ENCODE measurements around the gene GSTM1. TPM values are rescaled to one million over a fixed set of nuclear protein-coding genes. Genes with fewer than 3 reads are reported as not detected.

Gene GSTM1
- total RNA-seq, 1 experiment from 2014 or later, result not detected

GRCh38 chr1:109640285-109640865, 47.2 kb upstream of the GSTM1 start:
- intact Hi-C loops (cut with micrococcal nuclease), result loop anchor here (1.0 kb wide), 1 partner anchor 94 kb away; no protein-coding TSS in a partner anchor
- Mint-ChIP-seq H3K9me3 (ENCODE audit: unreplicated experiment) (no peaks in the 10 kb centered on the region), H3K27ac (ENCODE audit: low read depth, unreplicated experiment) (no peak overlapping the region), H3K36me3 (ENCODE audit: insufficient read depth, unreplicated experiment) (peaks cover 4% of the 10 kb centered on the region), H3K4me3 (ENCODE audit: unreplicated experiment) (no peak overlapping the region), H3K27me3 (ENCODE audit: insufficient read depth, unreplicated experiment) (no peaks in the 10 kb centered on the region), H3K4me1 (ENCODE audit: insufficient read depth, unreplicated experiment) (peaks cover 8% of the 10 kb centered on the region)
- TF ChIP-seq, protein P1, sequence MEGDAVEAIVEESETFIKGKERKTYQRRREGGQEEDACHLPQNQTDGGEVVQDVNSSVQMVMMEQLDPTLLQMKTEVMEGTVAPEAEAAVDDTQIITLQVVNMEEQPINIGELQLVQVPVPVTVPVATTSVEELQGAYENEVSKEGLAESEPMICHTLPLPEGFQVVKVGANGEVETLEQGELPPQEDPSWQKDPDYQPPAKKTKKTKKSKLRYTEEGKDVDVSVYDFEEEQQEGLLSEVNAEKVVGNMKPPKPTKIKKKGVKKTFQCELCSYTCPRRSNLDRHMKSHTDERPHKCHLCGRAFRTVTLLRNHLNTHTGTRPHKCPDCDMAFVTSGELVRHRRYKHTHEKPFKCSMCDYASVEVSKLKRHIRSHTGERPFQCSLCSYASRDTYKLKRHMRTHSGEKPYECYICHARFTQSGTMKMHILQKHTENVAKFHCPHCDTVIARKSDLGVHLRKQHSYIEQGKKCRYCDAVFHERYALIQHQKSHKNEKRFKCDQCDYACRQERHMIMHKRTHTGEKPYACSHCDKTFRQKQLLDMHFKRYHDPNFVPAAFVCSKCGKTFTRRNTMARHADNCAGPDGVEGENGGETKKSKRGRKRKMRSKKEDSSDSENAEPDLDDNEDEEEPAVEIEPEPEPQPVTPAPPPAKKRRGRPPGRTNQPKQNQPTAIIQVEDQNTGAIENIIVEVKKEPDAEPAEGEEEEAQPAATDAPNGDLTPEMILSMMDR (IDR thresholded peaks at IDR 0.05; ENCODE audit: unreplicated experiment), result peak; percentile 95
- peak; percentile 77 for DNase-seq (ENCODE audit: unreplicated experiment)
- CTCF ChIA-PET, result interaction anchor here (0.6 to 17.2 kb wide), 63 partner anchors 8 to 1868 kb away, joined by 3 to 459 read pairs (median 4); partner anchors contain the start of genes AHCYL1, AMPD2, GNAI3 and GNAT2
- POLR2A ChIA-PET, result interaction anchor here (0.5 to 4.2 kb wide), 7 partner anchors 91 to 371 kb away, joined by 3 to 31 read pairs (median 3); partner anchors contain the start of genes AHCYL1 and GNAI3
- no TSS peak for BruUV-seq (replicated peaks)

GRCh38 chr1:109641078-109641740, 46.4 kb upstream of the GSTM1 start:
- no TSS peak for BruUV-seq (replicated peaks)
- H3K4me3 Mint-ChIP-seq (ENCODE audit: unreplicated experiment), result no peak overlapping the region
- H3K27ac Mint-ChIP-seq (ENCODE audit: low read depth, unreplicated experiment), result no peak overlapping the region
- intact Hi-C loops (cut with micrococcal nuclease), result no loop called here
- no peaks in the 10 kb centered on the region for H3K27me3 Mint-ChIP-seq (ENCODE audit: insufficient read depth, unreplicated experiment)
- TF ChIP-seq, protein P1 (IDR thresholded peaks at IDR 0.05; ENCODE audit: unreplicated experiment), result no peak
- peaks cover 4% of the 10 kb centered on the region for H3K36me3 Mint-ChIP-seq (ENCODE audit: insufficient read depth, unreplicated experiment)
- no peak for DNase-seq (ENCODE audit: unreplicated experiment)
- peaks cover 5% of the 10 kb centered on the region for H3K4me1 Mint-ChIP-seq (ENCODE audit: insufficient read depth, unreplicated experiment)
- H3K9me3 Mint-ChIP-seq (ENCODE audit: unreplicated experiment), result no peaks in the 10 kb centered on the region
- ChIA-PET CTCF (interaction anchor here (0.6 to 17.2 kb wide), 37 partner anchors 9 to 1025 kb away, joined by 3 to 459 read pairs (median 6); partner anchors contain the start of genes AHCYL1, AMPD2, GNAT2 and GPR61), POLR2A (interaction anchor here (0.5 to 4.2 kb wide), 4 partner anchors 92 to 343 kb away, joined by 3 to 31 read pairs (median 8); partner anchors contain the start of genes AHCYL1 and GNAI3)

- Mint-ChIP-seq H3K27me3 (ENCODE audit: insufficient read depth, unreplicated experiment) (no peaks in the 10 kb centered on the region), H3K27ac (ENCODE audit: low read depth, unreplicated experiment) (no peak overlapping the region), H3K9me3 (ENCODE audit: unreplicated experiment) (no peaks in the 10 kb centered on the region), H3K4me1 (ENCODE audit: insufficient read depth, unreplicated experiment) (no peaks in the 10 kb centered on the region), H3K4me3 (ENCODE audit: unreplicated experiment) (no peak overlapping the region), H3K36me3 (ENCODE audit: insufficient read depth, unreplicated experiment) (peaks cover 4% of the 10 kb centered on the region)
- intact Hi-C loops (cut with micrococcal nuclease), result no loop called here
- BruUV-seq (replicated peaks), result no TSS peak
- TF ChIP-seq, protein P1 (IDR thresholded peaks at IDR 0.05; ENCODE audit: unreplicated experiment), result no peak
- CTCF ChIA-PET, result interaction anchor here (0.7 to 17.2 kb wide), 12 partner anchors 8 to 365 kb away, joined by 3 to 459 read pairs (median 20); partner anchors contain the start of genes AHCYL1 and GSTM4
- DNase-seq (ENCODE audit: unreplicated experiment), result no peak
- POLR2A ChIA-PET, result interaction anchor here (1.3 to 4.2 kb wide), 3 partner anchors 93 to 132 kb away, joined by 3 to 31 read pairs (median 14); partner anchors contain the start of gene GNAI3
Observed at GRCh38 chr1:109641861-109642260, 45.8 kb upstream of the GSTM1 start.

- BruUV-seq (replicated peaks), result no TSS peak
- Mint-ChIP-seq H3K9me3 (ENCODE audit: unreplicated experiment) (no peaks in the 10 kb centered on the region), H3K4me3 (ENCODE audit: unreplicated experiment) (no peak overlapping the region), H3K27ac (ENCODE audit: low read depth, unreplicated experiment) (peak overlapping the region; percentile 76), H3K27me3 (ENCODE audit: insufficient read depth, unreplicated experiment) (no peaks in the 10 kb centered on the region), H3K36me3 (ENCODE audit: insufficient read depth, unreplicated experiment) (peaks cover 4% of the 10 kb centered on the region), H3K4me1 (ENCODE audit: insufficient read depth, unreplicated experiment) (no peaks in the 10 kb centered on the region)
- TF ChIP-seq, protein P1 (IDR thresholded peaks at IDR 0.05; ENCODE audit: unreplicated experiment), result no peak
- ChIA-PET POLR2A (interaction anchor here (0.6 kb wide), 1 partner anchor 342 kb away, joined by 3 read pairs; the partner anchor contains the start of gene AHCYL1), CTCF (interaction anchor here (0.6 to 17.2 kb wide), 18 partner anchors 8 to 342 kb away, joined by 3 to 459 read pairs (median 4); partner anchors contain the start of gene AHCYL1)
- intact Hi-C loops (cut with micrococcal nuclease), result loop anchor here (1.0 kb wide), 2 partner anchors 131 to 342 kb away; partner anchors contain the start of gene AHCYL1
- no peak for DNase-seq (ENCODE audit: unreplicated experiment)
Observed at GRCh38 chr1:109642626-109643025, 45.0 kb upstream of the GSTM1 start.
